ENCODE measurements around the gene LRWD1. TPM values are rescaled to one million over a fixed set of nuclear protein-coding genes. Genes with fewer than 3 reads are reported as not detected.

The LRWD1 gene
- total RNA-seq, 4 donors from 2014 or later, result 22.6 to 79.2 (median 23.8) TPM

DNA sequence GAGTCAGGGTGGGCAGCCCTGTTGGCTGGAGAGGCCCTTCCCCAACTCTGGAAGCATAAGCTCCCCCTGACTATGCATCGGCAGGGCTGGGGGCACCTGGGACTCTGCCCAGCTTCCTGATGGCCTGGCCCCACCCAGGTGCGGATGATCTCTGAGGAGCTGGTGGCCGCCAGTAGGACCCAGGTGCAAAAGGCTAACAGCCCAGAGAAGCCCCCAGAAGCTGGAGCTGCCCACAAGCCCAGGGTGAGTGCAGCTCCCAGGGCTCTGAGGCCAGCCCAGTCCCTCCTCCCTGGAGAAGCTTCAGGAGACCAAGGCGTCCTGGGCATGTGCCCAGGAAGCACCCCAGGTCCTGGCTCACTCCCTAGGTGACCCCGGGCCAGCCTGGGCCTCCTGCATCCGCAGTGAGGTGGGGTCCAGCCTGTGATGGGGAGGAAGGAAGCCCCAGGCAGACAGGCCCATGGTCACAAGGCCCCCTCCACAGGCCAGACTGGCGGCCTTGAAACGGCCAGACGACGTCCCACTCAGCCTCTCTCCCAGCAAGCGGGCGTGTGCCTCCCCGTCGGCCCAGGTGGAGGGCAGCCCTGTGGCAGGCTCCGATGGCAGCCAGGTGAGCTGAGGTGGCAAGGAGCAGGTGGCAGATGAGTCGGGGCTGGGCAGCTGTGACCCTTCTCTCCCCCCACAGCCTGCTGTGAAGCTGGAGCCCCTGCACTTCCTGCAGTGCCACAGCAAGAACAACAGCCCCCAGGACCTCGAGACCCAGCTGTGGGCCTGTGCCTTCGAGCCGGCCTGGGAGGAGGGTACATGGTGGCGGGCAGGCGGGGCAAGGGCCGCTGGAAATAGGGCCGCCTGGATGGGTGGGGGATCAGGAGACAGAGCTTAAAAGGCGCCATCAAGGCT lies 3.0 kb downstream of the LRWD1 start:
- Histone ChIP-seq H3K4me3 (no peak overlapping the region), H3K4me1 (peaks cover 11 to 28% (median 14%) of the 10 kb centered on the region in 4 donors), H3K27ac (no peak overlapping the region), H3K36me3 (peaks cover 0 to 26% (median 0%) of the 10 kb centered on the region in 3 donors), H3K9me3 (no peaks in the 10 kb centered on the region), H3K27me3 (no peaks in the 10 kb centered on the region)
- TF ChIP-seq POLR2A (IDR thresholded peaks at IDR 0.05), result no peak
- no peak for TF ChIP-seq CTCF (IDR thresholded peaks at IDR 0.05)
- peak in 1 of 3 donors; percentile 13 for DNase-seq

DNA sequence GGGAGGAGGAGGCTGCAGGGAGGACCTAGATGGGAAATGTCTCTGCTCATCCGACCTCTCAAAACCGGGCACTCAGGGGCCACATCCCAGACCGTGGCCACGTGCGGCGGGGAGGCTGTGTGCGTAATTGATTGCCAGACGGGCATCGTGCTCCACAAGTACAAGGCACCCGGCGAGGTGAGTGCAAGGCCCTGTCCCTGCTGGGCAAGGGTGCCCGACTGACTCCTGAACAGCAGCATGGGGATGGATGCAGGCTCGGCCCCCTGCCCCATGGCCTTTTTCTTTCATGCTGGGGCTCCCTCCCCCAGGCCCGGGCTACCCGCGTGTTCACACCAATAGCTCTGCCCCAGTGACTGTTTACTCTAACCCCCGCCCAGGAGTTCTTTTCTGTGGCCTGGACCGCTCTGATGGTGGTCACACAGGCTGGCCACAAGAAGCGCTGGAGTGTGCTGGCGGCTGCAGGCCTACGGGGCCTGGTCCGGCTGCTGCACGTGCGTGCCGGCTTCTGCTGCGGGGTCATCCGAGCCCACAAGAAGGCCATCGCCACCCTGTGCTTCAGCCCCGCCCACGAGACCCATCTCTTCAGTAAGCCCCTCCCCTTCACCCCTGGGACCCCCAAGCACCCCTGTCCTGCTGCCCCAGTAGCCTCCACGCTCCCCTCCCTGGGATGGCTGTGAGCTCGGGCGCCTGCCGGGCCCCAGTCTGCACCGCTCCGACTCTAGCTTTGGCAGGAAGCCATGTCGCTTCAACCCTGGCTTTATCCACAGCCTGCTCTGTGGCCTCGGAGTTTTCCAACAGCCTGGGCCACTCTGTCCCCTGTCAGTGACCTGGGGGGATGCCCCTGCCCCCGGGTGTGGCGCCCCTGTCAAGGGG lies 3.9 kb downstream of the LRWD1 start:
- Histone ChIP-seq H3K27me3 (no peaks in the 10 kb centered on the region), H3K4me1 (peaks cover 11 to 25% (median 14%) of the 10 kb centered on the region in 4 donors), H3K27ac (no peak overlapping the region), H3K4me3 (no peak overlapping the region), H3K36me3 (peaks cover 0 to 33% (median 0%) of the 10 kb centered on the region in 3 donors), H3K9me3 (no peaks in the 10 kb centered on the region)
- TF ChIP-seq POLR2A (IDR thresholded peaks at IDR 0.05), result no peak
- TF ChIP-seq CTCF (IDR thresholded peaks at IDR 0.05), result no peak
- peak in 1 of 3 donors; percentile 16 for DNase-seq

- H3K4me3 ChIP-seq, result no peak overlapping the region
- peaks cover 7 to 21% (median 11%) of the 10 kb centered on the region in 4 donors for H3K4me1 ChIP-seq
- H3K36me3 ChIP-seq, result peaks cover 0 to 38% (median 0%) of the 10 kb centered on the region in 3 donors
- H3K27ac ChIP-seq, result peak overlapping the region in 1 of 4 donors; percentile 77
- no peaks in the 10 kb centered on the region for H3K9me3 ChIP-seq
- no peak for TF ChIP-seq POLR2A (IDR thresholded peaks at IDR 0.05)
- TF ChIP-seq CTCF (IDR thresholded peaks at IDR 0.05), result no peak
- no peaks in the 10 kb centered on the region for H3K27me3 ChIP-seq
- DNase-seq, result peak in 1 of 3 donors; percentile 13
Measured at GRCh38 chr7:102469351-102469971, 4.7 kb downstream of the LRWD1 start.

DNA sequence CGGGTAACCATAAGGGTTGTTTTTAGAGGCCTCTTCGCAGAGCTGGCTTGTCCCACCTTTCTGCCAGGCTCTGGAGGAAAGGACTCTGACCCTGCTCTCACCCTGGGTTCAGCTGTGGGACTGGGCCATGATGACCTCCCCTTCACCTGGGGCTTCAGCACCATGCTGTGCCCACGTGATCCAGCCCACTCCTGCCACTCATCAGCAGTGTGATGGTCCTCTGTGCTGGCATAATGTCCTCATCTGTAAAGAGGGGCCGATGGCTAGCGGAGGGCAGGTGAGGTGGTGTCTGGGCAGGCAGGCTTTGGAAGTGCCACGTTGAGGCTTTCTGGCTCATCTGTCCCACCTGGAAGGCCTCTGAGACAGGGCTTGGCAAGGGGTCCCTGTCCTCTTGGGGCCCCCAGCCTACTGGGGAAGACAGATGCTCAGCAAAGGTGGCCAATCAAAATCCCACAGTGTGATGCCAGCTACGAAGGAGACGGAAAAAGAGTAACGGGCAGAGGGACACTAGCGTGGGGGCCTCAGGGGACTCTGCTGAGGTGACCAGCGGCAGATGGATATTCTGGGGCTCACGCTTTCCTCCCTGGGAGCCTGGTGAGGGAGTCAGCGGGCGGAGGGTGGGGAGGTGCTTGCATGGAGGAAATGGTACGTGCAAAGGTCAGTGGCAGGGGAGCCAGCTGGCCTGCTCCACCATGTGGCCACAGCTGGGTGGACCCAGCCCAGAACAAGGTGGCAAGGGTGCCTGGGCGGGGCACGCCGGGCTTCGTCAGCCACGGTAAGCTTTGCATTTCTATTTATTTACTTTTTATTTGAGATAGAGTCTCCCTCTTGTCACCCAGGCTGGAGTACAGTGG lies 5.4 kb downstream of the LRWD1 start:
- Histone ChIP-seq H3K9me3 (no peaks in the 10 kb centered on the region), H3K27me3 (no peaks in the 10 kb centered on the region), H3K36me3 (peaks cover 0 to 38% (median 0%) of the 10 kb centered on the region in 3 donors), H3K4me3 (peak overlapping the region in 1 of 4 donors; percentile 19), H3K4me1 (peaks cover 7 to 21% (median 11%) of the 10 kb centered on the region in 4 donors), H3K27ac (peak overlapping the region in 2 of 4 donors; percentile 20 to 77)
- TF ChIP-seq POLR2A (IDR thresholded peaks at IDR 0.05) (no peak), CTCF (IDR thresholded peaks at IDR 0.05) (peak in 3 of 6 experiments; percentile 18 to 38 (median 28))
- DNase-seq, result peak; percentile 16 to 90 (median 90)

All from Peyer's patch (tissue), 4 donors.